HEK293 (cell line): ENCODE results near the gene SORT1.

Source experiments
- CTCF ChIP-seq: fragments of 450-650 bp; formaldehyde crosslinking; IDR thresholded peaks from 2 replicates; pipeline ENCODE4 v1.5.1; 2016; ENCODE audit warnings: missing biosample characterization, missing genetic modification characterization
- YY1 ChIP-seq: fragments of 450-650 bp; formaldehyde crosslinking; IDR thresholded peaks from 2 replicates; pipeline ENCODE4 v1.5.1; 2018; ENCODE audit warnings: missing biosample characterization, missing genetic modification characterization
- ZNF114 ChIP-seq: fragments of 450-650 bp; formaldehyde crosslinking; IDR thresholded peaks from 2 replicates; pipeline ENCODE4 v1.5.0; 2017; ENCODE audit warnings: missing biosample characterization, missing genetic modification characterization
- ZNF16 ChIP-seq: fragments of 450-650 bp; formaldehyde crosslinking; IDR thresholded peaks from 2 replicates; pipeline ENCODE4 v1.5.1; 2016; ENCODE audit warnings: low read depth, missing biosample characterization, missing genetic modification characterization
- ZNF248 ChIP-seq: fragments of 450-650 bp; formaldehyde crosslinking; IDR thresholded peaks from 2 replicates; pipeline ENCODE4 v1.5.1; 2017; ENCODE audit warnings: missing biosample characterization, missing genetic modification characterization
- ZNF366 ChIP-seq: fragments of 450-650 bp; formaldehyde crosslinking; conservative IDR thresholded peaks from 2 replicates; pipeline ENCODE4 v1.5.1; 2016; ENCODE audit warnings: missing biosample characterization, missing genetic modification characterization
- ZNF398 ChIP-seq: fragments of 450-650 bp; formaldehyde crosslinking; IDR thresholded peaks from 2 replicates; pipeline ENCODE4 v1.5.1; 2017; ENCODE audit warnings: missing biosample characterization, missing genetic modification characterization

GRCh38 chr1:109425391-109426280 is 27.9 kb upstream of the SORT1 start:
- TF ChIP-seq ZNF366 (tag by site-specific recombination) (peak; percentile 56), CTCF (tag by site-specific recombination) (no peak), ZNF398 (tag by site-specific recombination) (no peak), YY1 (tag by site-specific recombination) (0 out of 2 replicates have a peak, but pooled peaks have one; percentile 15), ZNF16 (tag by site-specific recombination) (no peak), ZNF114 (tag by site-specific recombination) (no peak), ZNF248 (tag by site-specific recombination) (no peak)
